ENCODE data around the gene SAFB. TPM values are rescaled to one million over a fixed set of nuclear protein-coding genes. Genes with fewer than 3 reads are reported as not detected.

The SAFB gene
- total RNA-seq, 2 experiments from 2014 or later = 195 to 200 TPM

- no peak overlapping the region for H3K27ac ChIP-seq (ENCODE audit: low read depth in 1 of 2, low read length in 2 of 2)
- H3K27me3 Mint-ChIP-seq = no peaks in the 10 kb centered on the region
- no peaks in the 10 kb centered on the region for H3K9me3 ChIP-seq (ENCODE audit: control insufficient read depth in 1 of 2, insufficient read depth in 1 of 2, low read length in 2 of 2)
- peaks cover 81% of the 10 kb centered on the region for H3K4me1 Mint-ChIP-seq (ENCODE audit: low read depth)
- DNase-seq = no peak
- ChIA-PET POLR2A (no interaction called here), CTCF (no interaction called here)
- no peaks in the 10 kb centered on the region for H3K9me3 Mint-ChIP-seq
- peak overlapping the region; percentile 1 for H3K27ac Mint-ChIP-seq
- H3K4me3 Mint-ChIP-seq = no peak overlapping the region
- peaks cover 79% of the 10 kb centered on the region for H3K36me3 Mint-ChIP-seq (ENCODE audit: low read depth)
- intact Hi-C loops (cut with DNase I, micrococcal nuclease) = no loop called here
- no peak overlapping the region for H3K4me3 ChIP-seq (ENCODE audit: low read length)
- no peaks in the 10 kb centered on the region for H3K27me3 ChIP-seq (ENCODE audit: control insufficient read depth in 1 of 2, insufficient read depth in 2 of 2, low read length in 2 of 2)
- peaks cover 65% of the 10 kb centered on the region for H3K4me1 ChIP-seq (ENCODE audit: insufficient read depth, low read length)
- ATAC-seq (ENCODE audit: poor library complexity) = no peak
- peaks cover 63% of the 10 kb centered on the region for H3K36me3 ChIP-seq (ENCODE audit: insufficient read depth, low read length)
- no peak for TF ChIP-seq CTCF (IDR thresholded peaks at IDR 0.05)
These were observed 9.3 kb downstream of the SAFB start for GRCh38 chr19:5632241-5632612.

DNA sequence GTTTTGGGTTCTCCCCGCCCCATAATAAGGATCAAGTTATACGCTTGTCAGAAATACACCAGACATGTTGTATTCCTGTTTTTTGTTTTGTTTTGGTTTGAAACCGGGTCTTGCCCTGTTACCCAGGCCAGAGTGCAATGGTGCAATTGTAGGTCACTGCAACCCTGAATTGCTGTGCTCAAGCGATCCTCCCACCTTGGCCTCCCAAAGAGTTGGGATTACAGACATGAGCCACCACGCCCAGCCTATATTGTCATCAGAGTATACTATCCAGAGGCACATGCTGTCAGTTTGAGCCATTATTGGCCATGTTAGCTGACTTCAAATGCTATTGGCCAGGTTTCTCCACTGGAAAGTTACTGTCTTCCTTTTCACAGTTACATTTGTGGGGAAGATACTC lies 9.8 kb downstream of the SAFB start:
- H3K9me3 Mint-ChIP-seq = no peaks in the 10 kb centered on the region
- H3K27me3 Mint-ChIP-seq = no peaks in the 10 kb centered on the region
- H3K27ac Mint-ChIP-seq = peak overlapping the region; percentile 1
- intact Hi-C loops (cut with DNase I, micrococcal nuclease) = no loop called here
- no peak for TF ChIP-seq CTCF (IDR thresholded peaks at IDR 0.05)
- peaks cover 79% of the 10 kb centered on the region for H3K4me1 Mint-ChIP-seq (ENCODE audit: low read depth)
- no peak for DNase-seq
- Histone ChIP-seq H3K27ac (ENCODE audit: low read depth in 1 of 2, low read length in 2 of 2) (no peak overlapping the region), H3K4me1 (ENCODE audit: insufficient read depth, low read length) (peaks cover 65% of the 10 kb centered on the region), H3K9me3 (ENCODE audit: control insufficient read depth in 1 of 2, insufficient read depth in 1 of 2, low read length in 2 of 2) (no peaks in the 10 kb centered on the region), H3K4me3 (ENCODE audit: low read length) (no peak overlapping the region), H3K27me3 (ENCODE audit: control insufficient read depth in 1 of 2, insufficient read depth in 2 of 2, low read length in 2 of 2) (no peaks in the 10 kb centered on the region), H3K36me3 (ENCODE audit: insufficient read depth, low read length) (peaks cover 61% of the 10 kb centered on the region)
- ChIA-PET POLR2A (no interaction called here), CTCF (no interaction called here)
- no peak overlapping the region for H3K4me3 Mint-ChIP-seq
- H3K36me3 Mint-ChIP-seq (ENCODE audit: low read depth) = peaks cover 78% of the 10 kb centered on the region
- no peak for ATAC-seq (ENCODE audit: poor library complexity)

DNA sequence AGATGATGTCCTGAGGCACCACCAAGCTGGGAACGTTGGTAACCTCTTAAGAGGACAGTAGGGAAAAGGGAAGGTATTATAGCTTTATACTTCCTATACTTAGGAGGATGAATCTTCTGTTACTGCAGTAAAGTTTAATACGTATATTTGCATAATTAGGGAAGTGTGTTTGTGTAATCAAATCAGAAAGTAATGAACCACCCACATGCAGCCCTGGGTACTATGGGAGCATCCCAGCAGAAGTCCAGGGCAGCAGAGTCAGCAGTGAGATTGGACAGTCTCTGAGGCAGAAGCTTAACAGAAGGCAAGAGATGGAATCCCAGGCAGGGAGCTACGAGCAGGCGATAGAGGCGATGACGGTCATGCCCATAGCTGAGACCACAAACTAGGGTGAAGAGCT lies 12.5 kb downstream of the SAFB start:
- CTCF ChIA-PET = no interaction called here
- Mint-ChIP-seq H3K27ac (peak overlapping the region; percentile 16), H3K9me3 (no peaks in the 10 kb centered on the region), H3K4me3 (peak overlapping the region; percentile 1), H3K4me1 (ENCODE audit: low read depth) (peaks cover 58% of the 10 kb centered on the region), H3K27me3 (no peaks in the 10 kb centered on the region), H3K36me3 (ENCODE audit: low read depth) (peaks cover 67% of the 10 kb centered on the region)
- Histone ChIP-seq H3K27me3 (ENCODE audit: control insufficient read depth in 1 of 2, insufficient read depth in 2 of 2, low read length in 2 of 2) (no peaks in the 10 kb centered on the region), H3K4me3 (ENCODE audit: low read length) (no peak overlapping the region), H3K4me1 (ENCODE audit: insufficient read depth, low read length) (peaks cover 40% of the 10 kb centered on the region), H3K27ac (ENCODE audit: low read depth in 1 of 2, low read length in 2 of 2) (no peak overlapping the region), H3K36me3 (ENCODE audit: insufficient read depth, low read length) (peaks cover 37% of the 10 kb centered on the region), H3K9me3 (ENCODE audit: control insufficient read depth in 1 of 2, insufficient read depth in 1 of 2, low read length in 2 of 2) (no peaks in the 10 kb centered on the region)
- POLR2A ChIA-PET = interaction anchor here (1.1 kb wide), 1 partner anchor 26 kb away, joined by 3 read pairs; no protein-coding TSS in a partner anchor
- ATAC-seq (ENCODE audit: poor library complexity) (no peak), DNase-seq (no peak)
- intact Hi-C loops (cut with DNase I, micrococcal nuclease) = no loop called here
- no peak for TF ChIP-seq CTCF (IDR thresholded peaks at IDR 0.05)
